ENCODE results near the gene SLC26A4. TPM values are rescaled to one million over a fixed set of nuclear protein-coding genes. Genes with fewer than 3 reads are reported as not detected.

Gene SLC26A4
- total RNA-seq, 1 experiment from 2014 or later = 0.33 TPM

DNA sequence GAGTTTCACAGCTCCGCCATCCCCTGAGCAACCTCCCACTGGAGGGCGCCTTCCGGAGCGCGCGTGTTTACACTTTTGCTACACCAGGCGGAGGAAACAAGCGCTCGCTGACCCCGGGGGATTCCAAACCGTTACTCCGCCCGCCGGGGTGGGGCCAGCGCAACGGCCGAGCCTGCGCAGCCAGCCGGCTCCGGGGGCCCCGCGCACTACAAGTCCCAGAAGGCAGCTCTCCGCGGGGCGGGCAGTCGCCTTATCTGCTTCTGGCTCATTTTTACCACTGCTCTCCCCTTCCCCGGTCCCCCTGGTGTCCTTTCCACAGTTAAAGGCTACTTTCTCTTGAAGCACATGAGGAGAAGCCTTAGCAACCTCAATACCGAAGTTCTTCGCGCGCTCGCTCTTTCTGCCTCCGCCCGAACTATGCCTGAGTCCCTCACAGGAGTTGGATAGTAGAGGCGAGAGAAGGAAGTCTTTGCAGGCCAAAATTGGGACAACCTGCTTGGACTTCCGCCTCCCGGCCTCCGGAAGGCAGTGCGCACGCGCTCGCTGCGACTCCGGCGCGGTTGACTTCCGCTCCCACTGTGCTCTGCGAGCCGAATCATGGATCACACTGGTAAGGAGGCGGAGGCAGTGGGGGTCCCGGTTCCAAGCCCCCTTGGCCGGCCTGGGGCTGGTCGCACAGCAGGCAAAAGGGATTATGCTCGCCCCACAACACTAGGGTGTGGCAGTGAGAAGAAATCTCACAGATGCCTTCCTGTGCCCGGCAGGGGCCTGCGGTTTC is 83.1 kb downstream of the SLC26A4 start, which contains the start of gene CBLL1:
Gene CBLL1, plus strand, starts transcription at position 576 of the 778 bp plus-strand sequence. Its CDS starts 22 bp downstream, at position 598.
- H3K56ac ChIP-seq (ENCODE audit: insufficient read length, low read depth, low read length) = no peak within 1 kb of the TSS
- H3K23me2 ChIP-seq (ENCODE audit: insufficient read length, low read depth, low read length, poor library complexity, severe bottlenecking) = peaks cover 5% of the 10 kb centered on the region
- no peak within 1 kb of the TSS for H2BK15ac ChIP-seq (ENCODE audit: low read depth, low read length)
- Mint-ChIP-seq H3K27ac (peak within 1 kb of the TSS; percentile 100), H3K9me3 (no peaks in the 10 kb centered on the region; a peak in 1 of 5 replicates), H3K36me3 (ENCODE audit: insufficient read depth in 1 of 3, low read depth in 3 of 3) (peaks cover 0 to under 1% (median under 1%) of the 10 kb centered on the region in 3 experiments; a peak in 3 of 7 replicates), H3K27me3 (ENCODE audit: low read depth) (peaks cover 3% of the 10 kb centered on the region; the same call in 1 of the 2 replicates), H3K4me3 (peak within 1 kb of the TSS; percentile 93 to 98), H3K4me1 (peaks cover 20 to 21% of the 10 kb centered on the region in 2 experiments)
- no peak within 1 kb of the TSS for H2BK12ac ChIP-seq (ENCODE audit: insufficient read length, low read depth, low read length)
- no CpG with 5 or more reads among the region's 56 CpGs for WGBS (ENCODE audit: extremely low coverage, insufficient read length, low lambda C conversion rate)
- no peak within 1 kb of the TSS for H3T11ph ChIP-seq (ENCODE audit: low read length)
- H4K8ac ChIP-seq (replicated peaks; ENCODE audit: insufficient read length, low read depth, low read length) = no peak within 1 kb of the TSS
- no peaks in the 10 kb centered on the region for H3K9me3 ChIP-seq (ENCODE audit: control insufficient read depth, low read depth, low read length)
- H3K23ac ChIP-seq (ENCODE audit: insufficient read length, low read depth, low read length) = no peak within 1 kb of the TSS
- H3K79me1 ChIP-seq (ENCODE audit: insufficient read depth, low read depth, low read length, poor library complexity, severe bottlenecking) = peaks cover 4% of the 10 kb centered on the region
- peak within 1 kb of the TSS; percentile 25 for H4K5ac ChIP-seq (ENCODE audit: insufficient read length, low read depth, low read length)
- H3K9ac ChIP-seq (ENCODE audit: extremely low read depth, insufficient read length, low read length) = peak within 1 kb of the TSS; percentile 93
- H3K18ac ChIP-seq (ENCODE audit: insufficient read length, low read depth, low read length) = peak within 1 kb of the TSS; percentile 87
- H2AFZ ChIP-seq (ENCODE audit: low read length) = peak within 1 kb of the TSS; percentile 76
- H2BK5ac ChIP-seq (ENCODE audit: insufficient read length, low read length) = no peak within 1 kb of the TSS
- peak within 1 kb of the TSS; percentile 85 for H3K27ac ChIP-seq (ENCODE audit: insufficient read length, low read depth, low read length)
- no peaks in the 10 kb centered on the region; the same call in 1 of the 2 replicates for H3K27me3 ChIP-seq (ENCODE audit: insufficient read depth, low read length)
- H2AK5ac ChIP-seq (ENCODE audit: insufficient read length, low read length) = no peak within 1 kb of the TSS
- H3K79me2 ChIP-seq (ENCODE audit: insufficient read depth, low read length) = peaks cover 23% of the 10 kb centered on the region; the same call in 1 of the 2 replicates
- H2BK120ac ChIP-seq (ENCODE audit: low read depth, low read length, poor library complexity, severe bottlenecking) = no peak within 1 kb of the TSS
- peak; percentile 95 for DNase-seq
- H3K4me2 ChIP-seq (ENCODE audit: insufficient read depth, insufficient read length, low read length) = peak within 1 kb of the TSS; percentile 88
- no peak within 1 kb of the TSS for H2BK20ac ChIP-seq (ENCODE audit: low read depth, low read length, poor library complexity, severe bottlenecking)
- no peak within 1 kb of the TSS for H4K91ac ChIP-seq (ENCODE audit: insufficient read length, low read depth, low read length)
- H3K4me1 ChIP-seq (ENCODE audit: insufficient read depth, low read length) = peaks cover 2% of the 10 kb centered on the region; the same call in 1 of the 2 replicates
- no peaks in the 10 kb centered on the region for H4K20me1 ChIP-seq (ENCODE audit: control insufficient read depth, insufficient read depth, insufficient read length)
- H3K14ac ChIP-seq (ENCODE audit: insufficient read depth, low read length) = peak within 1 kb of the TSS; percentile 89
- TF ChIP-seq, protein P1, sequence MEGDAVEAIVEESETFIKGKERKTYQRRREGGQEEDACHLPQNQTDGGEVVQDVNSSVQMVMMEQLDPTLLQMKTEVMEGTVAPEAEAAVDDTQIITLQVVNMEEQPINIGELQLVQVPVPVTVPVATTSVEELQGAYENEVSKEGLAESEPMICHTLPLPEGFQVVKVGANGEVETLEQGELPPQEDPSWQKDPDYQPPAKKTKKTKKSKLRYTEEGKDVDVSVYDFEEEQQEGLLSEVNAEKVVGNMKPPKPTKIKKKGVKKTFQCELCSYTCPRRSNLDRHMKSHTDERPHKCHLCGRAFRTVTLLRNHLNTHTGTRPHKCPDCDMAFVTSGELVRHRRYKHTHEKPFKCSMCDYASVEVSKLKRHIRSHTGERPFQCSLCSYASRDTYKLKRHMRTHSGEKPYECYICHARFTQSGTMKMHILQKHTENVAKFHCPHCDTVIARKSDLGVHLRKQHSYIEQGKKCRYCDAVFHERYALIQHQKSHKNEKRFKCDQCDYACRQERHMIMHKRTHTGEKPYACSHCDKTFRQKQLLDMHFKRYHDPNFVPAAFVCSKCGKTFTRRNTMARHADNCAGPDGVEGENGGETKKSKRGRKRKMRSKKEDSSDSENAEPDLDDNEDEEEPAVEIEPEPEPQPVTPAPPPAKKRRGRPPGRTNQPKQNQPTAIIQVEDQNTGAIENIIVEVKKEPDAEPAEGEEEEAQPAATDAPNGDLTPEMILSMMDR (conservative IDR thresholded peaks at IDR 0.05) = peak; percentile 53
- no peak within 1 kb of the TSS for H3K4ac ChIP-seq (ENCODE audit: low read depth, low read length)

All from H9 (cell line).